HG02623 (cell line): ENCODE results near the gene MRM2.

Experiments used
- ATAC-seq: cut with Tn5 transposase; IDR thresholded peaks from one replicate; pipeline ENCODE4 v1.9.1; 2021; ENCODE audit warnings: moderate library complexity; ENCODE audit not compliant: unreplicated experiment

MRM2 gene

GRCh38 chr7:2249744-2250323, 7.8 kb upstream of the MRM2 start:
- ATAC-seq: no peak

- no peak for ATAC-seq
Measured at GRCh38 chr7:2248984-2249694, 7.1 kb upstream of the MRM2 start.

- no peak for ATAC-seq
Measured at GRCh38 chr7:2247141-2247995, 5.4 kb upstream of the MRM2 start.

GRCh38 chr7:2245883-2246675, 4.1 kb upstream of the MRM2 start:
- no peak for ATAC-seq

GRCh38 chr7:2244404-2244995, 2.5 kb upstream of the MRM2 start:
- no peak for ATAC-seq

- ATAC-seq: no peak
Measured at GRCh38 chr7:2243458-2243857, 1.5 kb upstream of the MRM2 start.

GRCh38 chr7:2242541-2243429, 780 bp upstream of the MRM2 start:
- no peak for ATAC-seq

- no peak for ATAC-seq
Measured at GRCh38 chr7:2239242-2239641, 2.8 kb downstream of the MRM2 start.

GRCh38 chr7:2237109-2237602, 4.8 kb downstream of the MRM2 start:
- peak; percentile 65 for ATAC-seq

- ATAC-seq: no peak
Measured at GRCh38 chr7:2233926-2234325, 8.1 kb downstream of the MRM2 start.

- peak; percentile 59 for ATAC-seq
Measured at GRCh38 chr7:2232766-2233520, 9.1 kb downstream of the MRM2 start, which contains the start of gene MAD1L1. Gene MAD1L1, minus strand, starts transcription at chr7:2232945. Its CDS starts 2,812 bp downstream, at chr7:2230133.

- peak; percentile 27 for ATAC-seq
Measured at GRCh38 chr7:2231992-2232765, 9.8 kb downstream of the MRM2 start.

- ATAC-seq: no peak
Measured at GRCh38 chr7:2230882-2231281, 11.1 kb downstream of the MRM2 start.

GRCh38 chr7:2230226-2230625, 11.8 kb downstream of the MRM2 start:
- no peak for ATAC-seq

- no peak for ATAC-seq
Measured at GRCh38 chr7:2229467-2229866, 12.5 kb downstream of the MRM2 start.

GRCh38 chr7:2228921-2229320, 13.1 kb downstream of the MRM2 start:
- ATAC-seq: no peak

GRCh38 chr7:2227699-2228098, 14.3 kb downstream of the MRM2 start:
- ATAC-seq: no peak

GRCh38 chr7:2225830-2226229, 16.2 kb downstream of the MRM2 start:
- ATAC-seq: no peak
